Loucy (cell line): ENCODE results near the gene POLR3A.

Experiments
- H2AFZ ChIP-seq: fragments of 200-600 bp; sonication (generic); 2 replicates; pipeline ENCODE4 v1.6.0; 2016; ENCODE audit warnings: antibody characterized with exemption, mild to moderate bottlenecking, low read length, moderate library complexity
- H3F3A ChIP-seq: fragments of 200-600 bp; 2 replicates; pipeline ENCODE4 v1.6.0; 2016; ENCODE audit warnings: antibody characterized with exemption, low read depth, mild to moderate bottlenecking
- H3K27me3 ChIP-seq: fragments of 200-600 bp; sonication (generic); 2 replicates; pipeline ENCODE4 v1.6.1; 2014; ENCODE audit warnings: low read length, mild to moderate bottlenecking; ENCODE audit not compliant: insufficient read depth, poor library complexity, severe bottlenecking
- H3K36me3 ChIP-seq: fragments of 200-600 bp; sonication (generic); 2 replicates; pipeline ENCODE4 v1.6.1; 2016; ENCODE audit warnings: low read length; ENCODE audit not compliant: insufficient read depth
- H3K4me1 ChIP-seq: fragments of 200-600 bp; sonication (generic); 2 replicates; pipeline ENCODE4 v1.5.1; 2014; ENCODE audit warnings: low read length, mild to moderate bottlenecking; ENCODE audit not compliant: insufficient read depth, poor library complexity, severe bottlenecking
- H3K4me2 ChIP-seq: fragments of 200-600 bp; sonication (generic); 2 replicates; pipeline ENCODE4 v1.6.0; 2014; ENCODE audit warnings: antibody characterized with exemption, low read length, low read depth, mild to moderate bottlenecking; ENCODE audit not compliant: poor library complexity, severe bottlenecking
- H3K4me3 ChIP-seq: fragments of 200-600 bp; sonication (generic); 2 replicates; pipeline ENCODE4 v1.5.1; 2014; ENCODE audit warnings: low read length, mild to moderate bottlenecking, mixed read lengths; ENCODE audit not compliant: poor library complexity, severe bottlenecking
- H3K79me2 ChIP-seq: fragments of 200-600 bp; sonication (generic); 2 replicates; pipeline ENCODE4 v1.6.1; 2014; ENCODE audit warnings: low read length; ENCODE audit not compliant: insufficient read depth
- H3K9ac ChIP-seq: fragments of 200-600 bp; sonication (generic); 2 replicates; pipeline ENCODE4 v1.6.0; 2014; ENCODE audit warnings: mild to moderate bottlenecking, low read depth, low read length, moderate library complexity; ENCODE audit not compliant: poor library complexity, severe bottlenecking
- H3K9me2 ChIP-seq: fragments of 200-600 bp; sonication (generic); replicated peaks from 2 replicates; pipeline ENCODE4 v1.6.1; 2016; ENCODE audit warnings: low read depth, low read length, mixed read lengths
- H3K9me3 ChIP-seq: fragments of 200-600 bp; sonication (generic); 2 replicates; pipeline ENCODE4 v1.6.1; 2014; ENCODE audit warnings: mild to moderate bottlenecking, antibody characterized with exemption, low read length, low read depth; ENCODE audit not compliant: insufficient read depth
- H4K20me1 ChIP-seq: fragments of 200-600 bp; sonication (generic); 2 replicates; pipeline ENCODE4 v1.6.0; 2014; ENCODE audit warnings: antibody characterized with exemption, low read length, mild to moderate bottlenecking; ENCODE audit not compliant: insufficient read depth, poor library complexity, severe bottlenecking
- CTCF ChIP-seq: fragments of 200-600 bp; sonication (generic); conservative IDR thresholded peaks from 2 replicates; pipeline ENCODE4 v1.5.1; 2014; ENCODE audit warnings: mild to moderate bottlenecking, antibody characterized with exemption, low read length
- EZH2phosphoT487 ChIP-seq: fragments of 200-600 bp; IDR thresholded peaks from 2 replicates; pipeline ENCODE4 v1.6.1; 2018; ENCODE audit warnings: antibody characterized with exemption, mild to moderate bottlenecking, moderate library complexity, borderline replicate concordance

The POLR3A gene

GRCh38 chr10:77946084-77946483 lies 83.2 kb downstream of the POLR3A start:
- H3K4me2 ChIP-seq, result no peak overlapping the region
- no peaks in the 10 kb centered on the region for H3K27me3 ChIP-seq
- no peaks in the 10 kb centered on the region for H3F3A ChIP-seq
- no peaks in the 10 kb centered on the region for H3K79me2 ChIP-seq
- H2AFZ ChIP-seq, result no peak overlapping the region
- no peak for TF ChIP-seq EZH2phosphoT487
- TF ChIP-seq CTCF, result no peak
- no peaks in the 10 kb centered on the region for H3K9me2 ChIP-seq
- no peaks in the 10 kb centered on the region for H3K36me3 ChIP-seq
- H3K4me3 ChIP-seq, result no peak overlapping the region
- H3K4me1 ChIP-seq, result peaks cover 9% of the 10 kb centered on the region
- no peaks in the 10 kb centered on the region for H4K20me1 ChIP-seq
- H3K9ac ChIP-seq, result no peak overlapping the region
- 0 out of 2 replicates have a peak, but pooled peaks cover 2% of the 10 kb centered on the region for H3K9me3 ChIP-seq

- Histone ChIP-seq H3K9me3 (no peaks in the 10 kb centered on the region), H3K79me2 (no peaks in the 10 kb centered on the region), H3F3A (no peaks in the 10 kb centered on the region), H3K9ac (no peak overlapping the region), H2AFZ (no peak overlapping the region), H3K9me2 (no peaks in the 10 kb centered on the region), H3K4me2 (no peak overlapping the region), H3K27me3 (no peaks in the 10 kb centered on the region), H3K36me3 (no peaks in the 10 kb centered on the region), H3K4me3 (no peak overlapping the region), H3K4me1 (peaks cover 12% of the 10 kb centered on the region), H4K20me1 (no peaks in the 10 kb centered on the region)
- TF ChIP-seq EZH2phosphoT487, result no peak
- TF ChIP-seq CTCF, result no peak
Measured at GRCh38 chr10:77944519-77944918, 84.8 kb downstream of the POLR3A start.

- Histone ChIP-seq H3K9me2 (no peaks in the 10 kb centered on the region), H3F3A (no peaks in the 10 kb centered on the region), H3K4me2 (no peak overlapping the region), H2AFZ (no peak overlapping the region; the same call in 1 of the 2 replicates), H3K4me1 (peaks cover 6% of the 10 kb centered on the region), H3K36me3 (no peaks in the 10 kb centered on the region), H3K4me3 (no peak overlapping the region), H3K79me2 (no peaks in the 10 kb centered on the region), H3K9me3 (no peaks in the 10 kb centered on the region), H4K20me1 (no peaks in the 10 kb centered on the region), H3K9ac (no peak overlapping the region), H3K27me3 (no peaks in the 10 kb centered on the region)
- no peak for TF ChIP-seq EZH2phosphoT487
- no peak for TF ChIP-seq CTCF
Measured at GRCh38 chr10:77943121-77943901, 86.0 kb downstream of the POLR3A start.
